Central memory CD8-positive, alpha-beta T cell (primary cell): Measurements from ENCODE around the gene EIF4B.

Experiments
- ATAC-seq: fragments of 150-1000 bp; cut with Tn5 transposase; replicated peaks from 2 replicates; pipeline ENCODE4 v1.10.0; 2022; ENCODE audit warnings: mild to moderate bottlenecking, moderate FRiP score, moderate number of reproducible peaks; ENCODE audit not compliant: poor library complexity, severe bottlenecking; ENCODE audit errors: extremely low read depth
- DNase-seq, 2 donors: peaks; one replicate each; pipeline ENCODE4 v3.0.0; 2021; ENCODE audit warnings: low spot score in 2 of 2
- H3K27ac Mint-ChIP-seq: one replicate; pipeline ENCODE4 v1.8.0; 2022; ENCODE audit warnings: low read depth, mild to moderate bottlenecking, moderate library complexity, mixed read lengths
- H3K27me3 Mint-ChIP-seq: one replicate; pipeline ENCODE4 v1.8.0; 2022; ENCODE audit warnings: mixed read lengths
- H3K36me3 Mint-ChIP-seq: one replicate; pipeline ENCODE4 v1.8.0; 2022; ENCODE audit warnings: mild to moderate bottlenecking, moderate library complexity, mixed read lengths; ENCODE audit not compliant: insufficient read depth
- H3K4me1 Mint-ChIP-seq: one replicate; pipeline ENCODE4 v1.8.0; 2022; ENCODE audit warnings: mixed read lengths
- H3K4me3 Mint-ChIP-seq: one replicate; pipeline ENCODE4 v1.8.0; 2022; ENCODE audit warnings: mild to moderate bottlenecking, moderate library complexity, mixed read lengths
- H3K9me3 Mint-ChIP-seq: one replicate; pipeline ENCODE4 v1.8.0; 2022; ENCODE audit warnings: mixed read lengths

Gene EIF4B

DNA sequence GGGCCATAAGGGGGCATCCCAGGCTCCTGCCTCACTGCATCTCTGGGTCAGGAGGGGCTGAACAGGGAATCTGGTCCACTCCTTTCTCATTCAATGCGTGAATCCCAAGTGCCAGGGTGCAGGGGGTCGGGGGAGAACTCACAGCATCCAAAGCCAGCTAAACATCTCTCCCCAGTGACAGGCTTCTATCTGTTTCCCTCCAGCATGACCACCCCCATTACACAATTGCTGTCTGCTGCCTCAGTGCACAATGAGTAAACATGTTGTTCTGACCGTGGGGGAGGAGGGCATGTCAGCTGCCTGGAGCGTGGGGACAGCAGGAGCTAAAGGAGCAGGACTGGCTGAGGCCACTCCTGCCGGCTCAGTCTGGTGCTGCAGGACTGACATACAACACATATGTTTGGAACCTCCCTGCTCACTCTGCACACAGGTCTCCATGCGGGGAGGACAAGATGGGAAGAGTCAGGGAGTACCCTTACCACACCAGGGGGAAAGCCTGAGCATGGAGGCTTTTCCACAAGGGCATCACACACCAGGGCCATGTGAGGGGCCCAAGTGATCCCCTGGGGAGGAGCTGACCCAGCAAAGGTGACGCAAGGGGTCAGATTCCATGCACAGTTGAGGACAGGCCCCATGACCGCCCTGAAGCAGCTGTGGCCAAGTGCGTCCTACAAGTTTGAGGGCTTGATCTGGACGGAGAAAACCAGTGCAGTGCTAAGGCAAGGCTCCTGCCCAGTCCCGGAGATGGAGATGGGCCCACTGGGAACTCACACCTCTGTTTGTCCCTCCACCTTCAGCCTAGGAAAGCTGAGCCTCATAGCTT is 45.0 kb downstream of the EIF4B start:
- no peak overlapping the region for H3K4me3 Mint-ChIP-seq
- no peaks in the 10 kb centered on the region for H3K27me3 Mint-ChIP-seq
- H3K9me3 Mint-ChIP-seq = no peaks in the 10 kb centered on the region
- H3K4me1 Mint-ChIP-seq = peaks cover 25% of the 10 kb centered on the region
- peak overlapping the region; percentile 8 for H3K27ac Mint-ChIP-seq
- no peak for ATAC-seq
- DNase-seq = no peak
- peaks cover 12% of the 10 kb centered on the region for H3K36me3 Mint-ChIP-seq

GRCh38 chr12:53051881-53052412 is 45.7 kb downstream of the EIF4B start:
- Mint-ChIP-seq H3K4me3 (no peak overlapping the region), H3K9me3 (no peaks in the 10 kb centered on the region), H3K27me3 (no peaks in the 10 kb centered on the region), H3K27ac (no peak overlapping the region), H3K36me3 (peaks cover 12% of the 10 kb centered on the region), H3K4me1 (peaks cover 18% of the 10 kb centered on the region)
- ATAC-seq (no peak), DNase-seq (no peak)

DNA sequence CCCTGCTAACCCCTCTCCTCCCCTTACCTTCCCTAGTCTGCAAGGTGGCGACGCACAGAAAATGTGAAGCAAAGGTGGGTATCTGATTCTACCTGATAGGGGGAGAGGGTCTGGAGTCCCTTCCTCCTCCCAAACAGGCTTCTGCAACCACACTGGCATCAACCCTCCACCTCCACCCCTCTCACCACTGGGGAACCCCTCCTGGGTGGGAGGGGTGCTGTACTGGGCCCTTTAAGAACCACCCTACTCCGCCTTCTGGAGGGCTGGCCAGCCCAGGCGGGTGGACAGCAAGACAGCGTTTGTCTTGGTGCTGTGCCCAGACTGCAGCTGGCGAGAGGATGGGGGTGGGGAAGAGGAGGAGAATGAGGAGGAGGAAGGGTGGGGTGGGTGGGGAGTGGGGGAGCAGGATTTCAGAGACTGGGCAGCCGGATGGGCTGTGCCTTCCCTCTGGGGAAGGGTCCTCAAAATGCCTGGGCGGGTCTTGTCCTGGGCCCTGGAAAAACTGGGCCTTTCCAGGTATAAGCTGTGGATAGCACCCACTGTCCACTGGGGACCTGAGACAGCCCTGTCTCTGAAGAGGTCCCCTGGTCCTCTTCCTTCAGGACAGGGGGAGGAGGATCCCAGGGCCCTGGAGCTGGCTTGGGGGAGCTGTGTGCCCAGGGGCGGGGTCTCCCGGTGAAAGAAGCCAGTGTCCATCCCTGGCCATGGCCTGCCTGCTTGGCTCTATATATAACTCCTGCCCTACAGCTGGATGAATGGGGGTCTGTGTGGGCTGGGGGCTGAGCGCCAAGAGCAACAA is 46.4 kb downstream of the EIF4B start:
- Mint-ChIP-seq H3K27ac (no peak overlapping the region), H3K4me3 (no peak overlapping the region), H3K27me3 (no peaks in the 10 kb centered on the region), H3K9me3 (no peaks in the 10 kb centered on the region), H3K36me3 (peaks cover 11% of the 10 kb centered on the region), H3K4me1 (peaks cover 17% of the 10 kb centered on the region)
- DNase-seq (no peak), ATAC-seq (no peak)

DNA sequence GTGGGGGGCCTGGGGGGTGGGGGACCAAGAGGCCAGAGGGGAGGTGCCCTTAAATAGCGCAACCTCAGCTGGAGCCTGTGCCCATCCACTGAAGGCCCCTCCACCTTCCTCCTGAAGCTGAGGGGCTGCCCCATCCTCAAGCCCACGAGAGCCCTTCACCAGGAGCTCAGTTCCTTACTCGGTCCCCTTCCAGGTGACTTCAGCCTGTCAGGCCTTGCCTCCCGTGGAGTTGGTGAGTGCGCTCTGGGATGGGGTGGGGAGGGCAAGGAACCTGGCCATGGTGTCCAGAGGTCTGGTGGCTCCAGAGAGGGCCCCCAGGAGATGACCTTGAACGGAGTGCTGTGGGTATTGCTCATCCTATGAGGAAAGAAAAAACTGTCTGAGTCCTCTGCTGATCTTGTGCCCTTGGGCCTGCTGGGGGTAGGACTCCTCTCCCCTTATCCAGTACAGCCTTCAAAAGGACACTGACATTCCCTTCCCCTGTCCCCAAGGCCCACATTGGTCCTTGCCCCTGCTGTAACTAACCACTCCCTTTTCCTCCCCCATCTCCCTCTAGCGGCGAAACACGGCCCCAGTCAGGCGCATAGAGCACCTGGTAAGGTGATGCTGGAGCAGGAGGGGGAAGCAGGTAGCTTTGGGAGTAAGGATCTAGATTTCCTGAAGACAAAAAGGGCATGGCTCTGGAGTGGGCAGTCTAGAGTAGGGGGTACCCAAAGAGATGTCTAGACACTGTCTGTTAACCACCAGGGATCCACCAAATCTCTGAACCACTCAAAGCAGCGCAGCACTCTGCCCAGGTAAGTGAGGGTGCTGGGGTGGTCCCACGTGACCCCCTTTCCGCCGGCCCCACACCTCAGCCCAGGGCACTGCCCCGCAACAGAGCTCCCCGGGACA is 47.2 kb downstream of the EIF4B start:
- Mint-ChIP-seq H3K4me3 (peak overlapping the region; percentile 90), H3K9me3 (no peaks in the 10 kb centered on the region), H3K27me3 (no peaks in the 10 kb centered on the region), H3K36me3 (peaks cover 10% of the 10 kb centered on the region), H3K4me1 (peaks cover 17% of the 10 kb centered on the region), H3K27ac (peak overlapping the region; percentile 65)
- ATAC-seq (peak; percentile 50), DNase-seq (peak; percentile 40 to 43)

DNA sequence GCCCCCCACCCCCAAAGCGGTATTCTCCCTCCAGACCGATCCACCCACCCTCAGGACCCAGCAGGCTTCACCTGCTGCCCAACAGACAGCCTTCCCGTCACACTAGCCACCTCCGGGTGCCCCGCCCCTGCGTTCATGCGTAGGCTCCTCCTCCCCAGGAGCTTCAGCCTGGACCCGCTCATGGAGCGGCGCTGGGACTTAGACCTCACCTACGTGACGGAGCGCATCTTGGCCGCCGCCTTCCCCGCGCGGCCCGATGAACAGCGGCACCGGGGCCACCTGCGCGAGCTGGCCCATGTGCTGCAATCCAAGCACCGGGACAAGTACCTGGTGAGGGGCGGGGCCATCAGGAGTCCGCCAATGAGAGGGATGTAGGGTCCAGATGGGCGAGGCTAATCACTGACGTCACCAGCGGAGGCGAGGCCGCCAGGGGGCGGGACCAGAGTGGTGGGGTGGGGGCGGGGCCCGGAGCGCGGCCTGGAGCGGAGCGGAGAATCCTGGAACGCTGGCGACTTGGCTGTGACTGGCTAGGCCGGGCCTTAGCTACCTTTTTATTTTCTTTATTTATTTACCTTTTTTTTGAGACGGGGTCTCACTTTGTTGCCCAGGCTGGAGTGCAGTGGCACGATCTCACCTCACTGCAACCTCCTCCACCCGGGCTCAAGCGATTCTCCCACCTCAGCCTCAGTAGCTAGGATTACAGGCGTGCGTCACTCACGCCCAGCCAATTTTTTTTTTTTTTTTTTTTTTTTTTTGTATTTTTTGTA is 48.0 kb downstream of the EIF4B start:
- H3K36me3 Mint-ChIP-seq = peaks cover 11% of the 10 kb centered on the region
- H3K4me1 Mint-ChIP-seq = peaks cover 17% of the 10 kb centered on the region
- H3K27me3 Mint-ChIP-seq = no peaks in the 10 kb centered on the region
- DNase-seq (peak; percentile 87 to 88), ATAC-seq (peak; percentile 89)
- peak overlapping the region; percentile 90 for H3K4me3 Mint-ChIP-seq
- peak overlapping the region; percentile 65 for H3K27ac Mint-ChIP-seq
- H3K9me3 Mint-ChIP-seq = no peaks in the 10 kb centered on the region

DNA sequence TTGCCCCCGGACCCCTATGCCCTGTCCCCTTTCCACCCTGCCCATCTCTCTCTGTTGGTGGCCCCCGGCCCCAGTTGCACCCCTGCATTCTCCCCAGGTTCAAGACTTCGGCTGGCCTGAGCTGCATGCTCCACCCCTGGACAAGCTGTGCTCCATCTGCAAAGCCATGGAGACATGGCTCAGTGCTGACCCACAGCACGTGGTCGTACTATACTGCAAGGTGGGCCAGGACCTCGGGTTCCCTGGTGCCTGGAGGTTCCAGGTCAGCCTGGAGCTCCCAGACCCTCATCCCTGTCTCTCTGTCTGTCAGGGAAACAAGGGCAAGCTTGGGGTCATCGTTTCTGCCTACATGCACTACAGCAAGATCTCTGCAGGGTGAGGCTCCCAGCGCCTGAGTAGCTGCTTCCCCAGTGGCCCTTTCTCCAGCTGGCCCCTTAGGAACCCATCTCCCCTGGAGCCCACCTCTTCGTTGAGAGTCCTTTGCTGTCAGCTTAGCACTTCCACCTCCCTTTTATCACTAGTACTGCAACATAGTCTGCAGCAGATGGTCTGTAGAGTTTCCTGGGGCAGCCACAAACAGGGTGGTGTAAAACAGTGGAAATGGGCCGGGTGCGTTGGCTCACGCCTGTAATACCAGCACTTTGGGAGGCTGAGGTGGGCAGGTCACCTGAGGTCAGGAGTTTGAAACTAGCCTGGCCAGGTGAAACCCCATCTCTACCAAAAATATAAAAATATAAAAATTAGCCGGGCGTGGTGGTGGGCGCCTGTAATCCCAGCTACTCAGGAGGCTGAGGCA is 49.4 kb downstream of the EIF4B start:
- Mint-ChIP-seq H3K27me3 (no peaks in the 10 kb centered on the region), H3K27ac (peak overlapping the region; percentile 92), H3K36me3 (peaks cover 11% of the 10 kb centered on the region), H3K4me3 (peak overlapping the region; percentile 54), H3K9me3 (no peaks in the 10 kb centered on the region), H3K4me1 (peaks cover 17% of the 10 kb centered on the region)
- DNase-seq = no peak
- ATAC-seq = no peak

DNA sequence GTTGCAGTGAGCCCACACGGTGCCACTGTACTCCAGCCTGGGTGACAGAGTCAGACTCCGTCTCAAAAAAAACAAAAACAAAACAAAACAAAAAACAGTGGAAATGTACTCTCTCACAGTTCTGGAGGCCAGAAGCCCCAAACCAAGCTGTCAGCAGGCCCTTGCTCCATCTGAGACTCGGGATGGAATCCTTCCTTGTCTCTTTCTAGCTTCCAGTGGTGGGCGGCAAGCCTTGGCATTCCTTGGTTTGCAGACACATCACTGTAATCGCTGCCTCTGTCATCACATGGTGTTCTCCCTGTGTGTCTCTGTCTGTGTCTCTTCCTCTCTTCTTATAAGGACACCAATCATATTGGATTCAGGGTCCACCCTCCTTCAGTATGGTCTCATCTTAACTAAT is 50.0 kb downstream of the EIF4B start:
- Mint-ChIP-seq H3K36me3 (peaks cover 11% of the 10 kb centered on the region), H3K27ac (no peak overlapping the region), H3K4me1 (peaks cover 17% of the 10 kb centered on the region), H3K27me3 (no peaks in the 10 kb centered on the region), H3K4me3 (no peak overlapping the region), H3K9me3 (no peaks in the 10 kb centered on the region)
- ATAC-seq (no peak), DNase-seq (no peak)

- Mint-ChIP-seq H3K36me3 (peaks cover 10% of the 10 kb centered on the region), H3K27me3 (no peaks in the 10 kb centered on the region), H3K4me3 (no peak overlapping the region), H3K9me3 (no peaks in the 10 kb centered on the region), H3K27ac (no peak overlapping the region), H3K4me1 (peaks cover 17% of the 10 kb centered on the region)
- no peak for ATAC-seq
- no peak for DNase-seq
Observed at GRCh38 chr12:53056901-53057300, 50.6 kb downstream of the EIF4B start.

- H3K27ac Mint-ChIP-seq = no peak overlapping the region
- ATAC-seq (no peak), DNase-seq (no peak)
- H3K4me1 Mint-ChIP-seq = peaks cover 17% of the 10 kb centered on the region
- H3K9me3 Mint-ChIP-seq = no peaks in the 10 kb centered on the region
- no peak overlapping the region for H3K4me3 Mint-ChIP-seq
- H3K36me3 Mint-ChIP-seq = peaks cover 9% of the 10 kb centered on the region
- H3K27me3 Mint-ChIP-seq = no peaks in the 10 kb centered on the region
Observed at GRCh38 chr12:53057816-53058500, 51.7 kb downstream of the EIF4B start.

DNA sequence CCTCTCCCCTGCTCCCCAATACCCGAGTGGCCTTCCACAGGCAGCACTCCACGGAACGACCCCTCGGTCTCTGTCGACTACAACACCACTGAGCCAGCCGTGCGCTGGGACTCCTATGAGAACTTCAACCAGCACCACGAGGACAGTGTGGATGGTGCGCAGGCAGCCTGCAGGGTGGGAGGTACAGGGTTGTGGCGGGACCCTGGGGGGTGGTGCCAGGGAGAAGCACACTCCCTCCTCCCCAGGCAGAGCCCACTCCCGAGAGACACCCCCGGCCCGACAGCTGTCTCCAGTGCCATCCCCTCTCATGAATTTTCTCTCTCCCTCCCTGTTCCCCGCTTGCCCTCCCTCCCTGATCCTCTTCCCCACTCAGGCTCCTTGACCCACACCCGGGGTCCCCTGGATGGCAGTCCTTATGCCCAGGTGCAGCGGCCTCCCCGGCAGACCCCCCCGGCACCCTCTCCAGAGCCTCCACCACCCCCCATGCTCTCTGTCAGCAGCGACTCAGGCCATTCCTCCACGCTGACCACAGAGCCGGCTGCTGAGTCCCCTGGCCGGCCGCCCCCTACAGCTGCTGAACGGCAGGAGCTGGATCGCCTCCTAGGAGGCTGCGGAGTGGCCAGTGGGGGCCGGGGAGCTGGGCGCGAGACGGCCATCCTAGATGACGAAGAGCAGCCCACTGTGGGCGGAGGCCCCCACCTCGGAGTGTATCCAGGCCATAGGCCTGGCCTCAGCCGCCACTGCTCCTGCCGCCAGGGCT is 52.6 kb downstream of the EIF4B start:
- no peak overlapping the region for H3K4me3 Mint-ChIP-seq
- no peak overlapping the region for H3K27ac Mint-ChIP-seq
- H3K9me3 Mint-ChIP-seq = no peaks in the 10 kb centered on the region
- H3K4me1 Mint-ChIP-seq = peaks cover 11% of the 10 kb centered on the region
- peaks cover 9% of the 10 kb centered on the region for H3K36me3 Mint-ChIP-seq
- DNase-seq = no peak
- no peak for ATAC-seq
- no peaks in the 10 kb centered on the region for H3K27me3 Mint-ChIP-seq
